ENCODE results near the gene FANCB.

The FANCB gene

DNA sequence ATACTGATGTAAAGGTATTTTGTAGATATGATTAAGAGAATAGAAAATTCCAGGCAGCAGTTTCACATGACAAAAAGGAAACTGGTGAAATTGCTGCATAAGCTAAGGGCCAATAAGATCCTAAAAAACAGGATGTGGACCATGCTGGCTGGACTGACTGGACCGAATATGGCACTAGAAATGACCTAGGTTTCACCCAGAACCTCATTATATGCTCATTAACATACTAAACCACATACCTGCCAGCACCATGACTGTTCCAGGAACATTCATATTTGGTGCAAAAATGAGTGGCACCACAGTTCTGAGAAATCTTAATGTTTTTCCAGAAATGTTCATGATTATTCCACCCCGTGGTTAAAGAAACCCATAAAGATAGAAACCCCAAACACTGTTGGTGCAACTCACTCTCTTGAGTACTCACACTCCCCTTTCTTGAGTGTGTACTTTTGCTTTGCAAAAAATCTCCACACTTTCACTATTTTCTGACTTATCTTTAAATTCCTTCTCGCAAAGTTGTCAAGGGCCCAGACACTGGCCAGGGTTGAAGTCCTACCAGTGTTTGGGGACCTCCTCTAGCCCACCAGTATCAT lies 74.0 kb downstream of the FANCB start:
- no peak overlapping the region for H3K4me3 ChIP-seq (replicated peaks; ENCODE audit: low read depth, low read length)
- TF ChIP-seq, protein P1, sequence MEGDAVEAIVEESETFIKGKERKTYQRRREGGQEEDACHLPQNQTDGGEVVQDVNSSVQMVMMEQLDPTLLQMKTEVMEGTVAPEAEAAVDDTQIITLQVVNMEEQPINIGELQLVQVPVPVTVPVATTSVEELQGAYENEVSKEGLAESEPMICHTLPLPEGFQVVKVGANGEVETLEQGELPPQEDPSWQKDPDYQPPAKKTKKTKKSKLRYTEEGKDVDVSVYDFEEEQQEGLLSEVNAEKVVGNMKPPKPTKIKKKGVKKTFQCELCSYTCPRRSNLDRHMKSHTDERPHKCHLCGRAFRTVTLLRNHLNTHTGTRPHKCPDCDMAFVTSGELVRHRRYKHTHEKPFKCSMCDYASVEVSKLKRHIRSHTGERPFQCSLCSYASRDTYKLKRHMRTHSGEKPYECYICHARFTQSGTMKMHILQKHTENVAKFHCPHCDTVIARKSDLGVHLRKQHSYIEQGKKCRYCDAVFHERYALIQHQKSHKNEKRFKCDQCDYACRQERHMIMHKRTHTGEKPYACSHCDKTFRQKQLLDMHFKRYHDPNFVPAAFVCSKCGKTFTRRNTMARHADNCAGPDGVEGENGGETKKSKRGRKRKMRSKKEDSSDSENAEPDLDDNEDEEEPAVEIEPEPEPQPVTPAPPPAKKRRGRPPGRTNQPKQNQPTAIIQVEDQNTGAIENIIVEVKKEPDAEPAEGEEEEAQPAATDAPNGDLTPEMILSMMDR (IDR thresholded peaks at IDR 0.05; ENCODE audit: low read length, missing control alignments), result no peak
- DNase-seq (ENCODE audit: low read depth), result no peak

All from fibroblast of pulmonary artery (primary cell).